GM23338 (cell line): ENCODE data around the gene ZNF311. TPM values are rescaled to one million over a fixed set of nuclear protein-coding genes. Genes with fewer than 3 reads are reported as not detected.

Source experiments
- ATAC-seq: fragments of 200-7000 bp; cut with Tn5 transposase; 3 replicates; pipeline ENCODE4 v1.9.1; 2020
- DNase-seq: peaks from one replicate; pipeline ENCODE4 v3.0.0-alpha.2; 2015; ENCODE audit warnings: low spot score
- H2AFZ ChIP-seq: fragments of 200-600 bp; sonication (generic); 2 replicates; pipeline ENCODE4 v1.8.0; 2016; ENCODE audit warnings: antibody characterized with exemption, mild to moderate bottlenecking, moderate library complexity
- H3F3A ChIP-seq: fragments of 200-600 bp; sonication (generic); replicated peaks from 2 replicates; pipeline ENCODE4 v1.8.0; 2017; ENCODE audit warnings: antibody characterized with exemption, mixed run types, low read depth
- H3K27ac ChIP-seq: fragments of 200-600 bp; sonication (generic); 2 replicates; pipeline ENCODE4 v1.6.1; 2016; ENCODE audit warnings: low read depth
- H3K27me3 ChIP-seq: fragments of 200-600 bp; sonication (generic); 2 replicates; pipeline ENCODE4 v1.8.0; 2016; ENCODE audit warnings: mild to moderate bottlenecking, mixed run types, moderate library complexity; ENCODE audit not compliant: insufficient read depth
- H3K36me3 ChIP-seq: fragments of 200-600 bp; sonication (generic); 2 replicates; pipeline ENCODE4 v1.8.0; 2016; ENCODE audit warnings: mild to moderate bottlenecking; ENCODE audit not compliant: insufficient read depth
- H3K4me1 ChIP-seq: fragments of 200-600 bp; sonication (generic); 2 replicates; pipeline ENCODE4 v1.8.0; 2016; ENCODE audit warnings: mild to moderate bottlenecking, moderate library complexity; ENCODE audit not compliant: insufficient read depth
- H3K4me2 ChIP-seq: fragments of 200-600 bp; sonication (generic); 2 replicates; pipeline ENCODE4 v1.7.1; 2017; ENCODE audit warnings: mixed run types
- H3K4me3 ChIP-seq: fragments of 200-600 bp; sonication (generic); 2 replicates; pipeline ENCODE4 v1.6.1; 2016; ENCODE audit warnings: mixed run types
- H3K79me2 ChIP-seq: fragments of 200-600 bp; sonication (generic); replicated peaks from 2 replicates; pipeline ENCODE4 v1.8.0; 2017; ENCODE audit warnings: mild to moderate bottlenecking; ENCODE audit not compliant: insufficient read depth
- H3K9me2 ChIP-seq: fragments of 200-600 bp; sonication (generic); 2 replicates; pipeline ENCODE4 v1.8.0; 2017; ENCODE audit not compliant: insufficient read depth
- H4K20me1 ChIP-seq: fragments of 200-600 bp; sonication (generic); replicated peaks from 2 replicates; pipeline ENCODE4 v1.8.0; 2017; ENCODE audit warnings: mild to moderate bottlenecking; ENCODE audit not compliant: insufficient read depth
- H3K27ac Mint-ChIP-seq: 2 replicates; pipeline ENCODE4 v1.8.0; 2020; ENCODE audit warnings: inconsistent platforms, mild to moderate bottlenecking, moderate library complexity, mixed read lengths
- H3K27me3 Mint-ChIP-seq: 3 replicates; pipeline ENCODE4 v1.8.0; 2022; ENCODE audit warnings: low read depth, mild to moderate bottlenecking, moderate library complexity, mixed read lengths, inconsistent platforms; ENCODE audit not compliant: insufficient read depth, poor library complexity
- H3K36me3 Mint-ChIP-seq: 3 replicates; pipeline ENCODE4 v1.8.0; 2021; ENCODE audit warnings: low read depth, mild to moderate bottlenecking, inconsistent platforms, moderate library complexity, mixed read lengths
- H3K4me1 Mint-ChIP-seq: 3 replicates; pipeline ENCODE4 v1.8.0; 2020; ENCODE audit warnings: mild to moderate bottlenecking, inconsistent platforms, mixed read lengths
- H3K4me3 Mint-ChIP-seq: 3 replicates; pipeline ENCODE4 v1.8.0; 2021; ENCODE audit warnings: moderate library complexity, mild to moderate bottlenecking, inconsistent platforms, mixed read lengths
- H3K9me3 Mint-ChIP-seq: 3 replicates; pipeline ENCODE4 v1.8.0; 2020; ENCODE audit warnings: moderate library complexity, mild to moderate bottlenecking, inconsistent platforms, mixed read lengths
- REST ChIP-seq: IDR thresholded peaks from one replicate; pipeline ENCODE4 v1.6.1; 2018; ENCODE audit warnings: antibody characterized with exemption; ENCODE audit not compliant: unreplicated experiment
- polyA plus RNA-seq: library from polyadenylated mRNA; unstranded; fragments of >200 nt; fragmentation: Nextera tagmentation; extraction: Ambion mirVana; gene quantifications from 2 replicates; pipeline ENCODE4 v1.2.1, GENCODE V29; 2016
- total RNA-seq: library from RNA; depleted of rRNA; stranded (reverse); fragments of >200 nt; shearing (Covaris generic); gene quantifications from 2 replicates; pipeline ENCODE4 v1.2.3, GENCODE V29; 2014
- TF ChIP-seq, protein P1 (sequence below): fragments of 250-450 bp; sonication (Bioruptor Pico); IDR thresholded peaks from 2 replicates; pipeline ENCODE4 v1.5.0; 2020; ENCODE audit warnings: mild to moderate bottlenecking, moderate library complexity
- TF ChIP-seq, protein P2 (sequence below), 2 experiments: fragments of 200-600 bp in 1 of 2; sonication (generic) in 1 of 2; conservative IDR thresholded peaks; 2 replicates each; pipeline versions ENCODE4 v1.5.1 to v1.6.1; 2016 to 2017; ENCODE audit warnings: antibody characterized with exemption in 2 of 2, low read depth in 2 of 2, mild to moderate bottlenecking in 2 of 2, moderate library complexity in 1 of 2

Gene ZNF311
- total and polyA plus RNA-seq, 2 experiments from 2014 or later = 1.5 to 1.8 TPM

DNA sequence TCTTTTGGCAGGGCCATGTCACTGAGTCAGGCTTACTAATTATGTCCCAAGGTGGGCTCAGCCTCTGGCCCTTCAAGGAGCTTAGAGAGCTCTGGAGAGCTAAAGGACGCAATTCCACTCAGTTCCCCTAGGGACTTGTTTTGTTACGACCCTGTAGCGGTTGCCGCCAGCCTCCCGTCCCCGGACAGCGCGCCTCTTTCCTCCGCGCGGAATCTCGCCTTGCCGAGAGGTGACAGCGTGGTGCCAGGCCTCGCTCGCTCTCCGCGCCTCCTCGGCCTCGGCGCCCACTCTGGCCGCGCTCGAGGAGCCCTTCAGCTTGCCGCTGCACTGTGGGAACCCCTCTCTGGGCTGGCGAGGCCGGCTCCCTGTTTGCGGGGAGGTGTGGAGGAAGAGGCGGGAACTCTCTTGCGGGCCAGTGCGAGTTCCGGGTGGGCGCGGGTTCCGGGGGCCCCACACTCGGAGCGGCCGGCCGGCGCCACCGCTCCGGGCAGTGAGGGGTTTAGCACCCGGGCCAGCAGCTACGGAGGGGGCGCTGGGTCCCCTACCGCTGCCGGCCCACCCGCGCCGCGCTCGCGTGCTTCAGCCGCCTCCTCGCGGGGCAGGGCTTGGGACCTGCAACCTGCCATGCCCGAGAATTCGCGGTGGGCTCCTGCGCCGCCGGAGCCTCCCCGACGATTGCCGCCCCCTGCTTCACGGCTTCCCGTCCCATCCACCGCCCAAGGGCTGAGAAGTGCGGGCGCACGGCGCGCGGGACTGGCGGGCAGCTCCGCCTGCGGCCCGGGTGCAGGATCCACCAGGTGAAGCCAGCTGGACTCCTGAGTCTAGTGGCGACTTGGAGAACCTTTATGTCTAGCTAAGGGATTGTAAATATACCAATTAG, 9.9 kb upstream of the ZNF311 start:
- ATAC-seq = peak; percentile 71
- H3K4me3 Mint-ChIP-seq = peak overlapping the region; percentile 87

More for the DNA sequence above, 9.9 kb upstream of the ZNF311 start:
- Histone ChIP-seq H3K36me3 (no peaks in the 10 kb centered on the region), H4K20me1 (no peaks in the 10 kb centered on the region), H3K4me3 (no peak overlapping the region), H3K27ac (no peak overlapping the region), H3K79me2 (no peaks in the 10 kb centered on the region), H3K27me3 (peaks cover 43% of the 10 kb centered on the region), H3K9me2 (peaks cover 4% of the 10 kb centered on the region; the same call in 1 of the 2 replicates), H3F3A (peaks cover 3% of the 10 kb centered on the region; the same call in 1 of the 2 replicates), H2AFZ (no peak overlapping the region), H3K4me2 (no peak overlapping the region), H3K4me1 (peaks cover 7% of the 10 kb centered on the region; the same call in 1 of the 2 replicates)
- Mint-ChIP-seq H3K36me3 (peaks cover 5% of the 10 kb centered on the region; the same call in 1 of the 3 replicates), H3K9me3 (peaks cover 11% of the 10 kb centered on the region; the same call in 2 of the 3 replicates), H3K27ac (no peak overlapping the region), H3K27me3 (peaks cover 24% of the 10 kb centered on the region), H3K4me1 (peaks cover 2% of the 10 kb centered on the region; the same call in 2 of the 3 replicates)
- TF ChIP-seq REST = no peak
- TF ChIP-seq, protein P1, sequence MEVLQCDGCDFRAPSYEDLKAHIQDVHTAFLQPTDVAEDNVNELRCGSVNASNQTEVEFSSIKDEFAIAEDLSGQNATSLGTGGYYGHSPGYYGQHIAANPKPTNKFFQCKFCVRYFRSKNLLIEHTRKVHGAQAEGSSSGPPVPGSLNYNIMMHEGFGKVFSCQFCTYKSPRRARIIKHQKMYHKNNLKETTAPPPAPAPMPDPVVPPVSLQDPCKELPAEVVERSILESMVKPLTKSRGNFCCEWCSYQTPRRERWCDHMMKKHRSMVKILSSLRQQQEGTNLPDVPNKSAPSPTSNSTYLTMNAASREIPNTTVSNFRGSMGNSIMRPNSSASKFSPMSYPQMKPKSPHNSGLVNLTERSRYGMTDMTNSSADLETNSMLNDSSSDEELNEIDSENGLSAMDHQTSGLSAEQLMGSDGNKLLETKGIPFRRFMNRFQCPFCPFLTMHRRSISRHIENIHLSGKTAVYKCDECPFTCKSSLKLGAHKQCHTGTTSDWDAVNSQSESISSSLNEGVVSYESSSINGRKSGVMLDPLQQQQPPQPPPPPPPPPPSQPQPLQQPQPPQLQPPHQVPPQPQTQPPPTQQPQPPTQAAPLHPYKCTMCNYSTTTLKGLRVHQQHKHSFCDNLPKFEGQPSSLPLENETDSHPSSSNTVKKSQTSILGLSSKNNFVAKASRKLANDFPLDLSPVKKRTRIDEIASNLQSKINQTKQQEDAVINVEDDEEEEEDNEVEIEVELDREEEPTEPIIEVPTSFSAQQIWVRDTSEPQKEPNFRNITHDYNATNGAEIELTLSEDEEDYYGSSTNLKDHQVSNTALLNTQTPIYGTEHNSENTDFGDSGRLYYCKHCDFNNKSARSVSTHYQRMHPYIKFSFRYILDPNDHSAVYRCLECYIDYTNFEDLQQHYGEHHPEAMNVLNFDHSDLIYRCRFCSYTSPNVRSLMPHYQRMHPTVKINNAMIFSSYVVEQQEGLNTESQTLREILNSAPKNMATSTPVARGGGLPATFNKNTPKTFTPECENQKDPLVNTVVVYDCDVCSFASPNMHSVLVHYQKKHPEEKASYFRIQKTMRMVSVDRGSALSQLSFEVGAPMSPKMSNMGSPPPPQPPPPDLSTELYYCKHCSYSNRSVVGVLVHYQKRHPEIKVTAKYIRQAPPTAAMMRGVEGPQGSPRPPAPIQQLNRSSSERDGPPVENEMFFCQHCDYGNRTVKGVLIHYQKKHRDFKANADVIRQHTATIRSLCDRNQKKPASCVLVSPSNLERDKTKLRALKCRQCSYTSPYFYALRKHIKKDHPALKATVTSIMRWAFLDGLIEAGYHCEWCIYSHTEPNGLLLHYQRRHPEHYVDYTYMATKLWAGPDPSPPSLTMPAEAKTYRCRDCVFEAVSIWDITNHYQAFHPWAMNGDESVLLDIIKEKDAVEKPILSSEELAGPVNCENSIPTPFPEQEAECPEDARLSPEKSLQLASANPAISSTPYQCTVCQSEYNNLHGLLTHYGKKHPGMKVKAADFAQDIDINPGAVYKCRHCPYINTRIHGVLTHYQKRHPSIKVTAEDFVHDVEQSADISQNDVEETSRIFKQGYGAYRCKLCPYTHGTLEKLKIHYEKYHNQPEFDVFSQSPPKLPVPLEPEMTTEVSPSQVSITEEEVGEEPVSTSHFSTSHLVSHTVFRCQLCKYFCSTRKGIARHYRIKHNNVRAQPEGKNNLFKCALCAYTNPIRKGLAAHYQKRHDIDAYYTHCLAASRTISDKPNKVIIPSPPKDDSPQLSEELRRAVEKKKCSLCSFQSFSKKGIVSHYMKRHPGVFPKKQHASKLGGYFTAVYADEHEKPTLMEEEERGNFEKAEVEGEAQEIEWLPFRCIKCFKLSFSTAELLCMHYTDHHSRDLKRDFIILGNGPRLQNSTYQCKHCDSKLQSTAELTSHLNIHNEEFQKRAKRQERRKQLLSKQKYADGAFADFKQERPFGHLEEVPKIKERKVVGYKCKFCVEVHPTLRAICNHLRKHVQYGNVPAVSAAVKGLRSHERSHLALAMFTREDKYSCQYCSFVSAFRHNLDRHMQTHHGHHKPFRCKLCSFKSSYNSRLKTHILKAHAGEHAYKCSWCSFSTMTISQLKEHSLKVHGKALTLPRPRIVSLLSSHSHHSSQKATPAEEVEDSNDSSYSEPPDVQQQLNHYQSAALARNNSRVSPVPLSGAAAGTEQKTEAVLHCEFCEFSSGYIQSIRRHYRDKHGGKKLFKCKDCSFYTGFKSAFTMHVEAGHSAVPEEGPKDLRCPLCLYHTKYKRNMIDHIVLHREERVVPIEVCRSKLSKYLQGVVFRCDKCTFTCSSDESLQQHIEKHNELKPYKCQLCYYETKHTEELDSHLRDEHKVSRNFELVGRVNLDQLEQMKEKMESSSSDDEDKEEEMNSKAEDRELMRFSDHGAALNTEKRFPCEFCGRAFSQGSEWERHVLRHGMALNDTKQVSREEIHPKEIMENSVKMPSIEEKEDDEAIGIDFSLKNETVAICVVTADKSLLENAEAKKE (CRISPR knock-in tag) = no peak
- TF ChIP-seq, protein P2, sequence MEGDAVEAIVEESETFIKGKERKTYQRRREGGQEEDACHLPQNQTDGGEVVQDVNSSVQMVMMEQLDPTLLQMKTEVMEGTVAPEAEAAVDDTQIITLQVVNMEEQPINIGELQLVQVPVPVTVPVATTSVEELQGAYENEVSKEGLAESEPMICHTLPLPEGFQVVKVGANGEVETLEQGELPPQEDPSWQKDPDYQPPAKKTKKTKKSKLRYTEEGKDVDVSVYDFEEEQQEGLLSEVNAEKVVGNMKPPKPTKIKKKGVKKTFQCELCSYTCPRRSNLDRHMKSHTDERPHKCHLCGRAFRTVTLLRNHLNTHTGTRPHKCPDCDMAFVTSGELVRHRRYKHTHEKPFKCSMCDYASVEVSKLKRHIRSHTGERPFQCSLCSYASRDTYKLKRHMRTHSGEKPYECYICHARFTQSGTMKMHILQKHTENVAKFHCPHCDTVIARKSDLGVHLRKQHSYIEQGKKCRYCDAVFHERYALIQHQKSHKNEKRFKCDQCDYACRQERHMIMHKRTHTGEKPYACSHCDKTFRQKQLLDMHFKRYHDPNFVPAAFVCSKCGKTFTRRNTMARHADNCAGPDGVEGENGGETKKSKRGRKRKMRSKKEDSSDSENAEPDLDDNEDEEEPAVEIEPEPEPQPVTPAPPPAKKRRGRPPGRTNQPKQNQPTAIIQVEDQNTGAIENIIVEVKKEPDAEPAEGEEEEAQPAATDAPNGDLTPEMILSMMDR (conservative IDR thresholded peaks at IDR 0.05; ENCODE audit: low read depth in 2 of 2) = peak; percentile 0 to 36; a peak in 2 of 4 replicates
- peak; percentile 52 for DNase-seq
